HG02938 (cell line): ENCODE data around the gene NRM.
"Not testable (repeated sequence)": the region's sequence is repeated elsewhere in the genome, so short reads cannot be mapped to it uniquely, and the experiment has no call there.

Experiments used
- ATAC-seq: cut with Tn5 transposase; IDR thresholded peaks from one replicate; pipeline ENCODE4 v1.9.1; 2021; ENCODE audit warnings: mild to moderate bottlenecking, moderate library complexity; ENCODE audit not compliant: unreplicated experiment

Gene NRM

DNA sequence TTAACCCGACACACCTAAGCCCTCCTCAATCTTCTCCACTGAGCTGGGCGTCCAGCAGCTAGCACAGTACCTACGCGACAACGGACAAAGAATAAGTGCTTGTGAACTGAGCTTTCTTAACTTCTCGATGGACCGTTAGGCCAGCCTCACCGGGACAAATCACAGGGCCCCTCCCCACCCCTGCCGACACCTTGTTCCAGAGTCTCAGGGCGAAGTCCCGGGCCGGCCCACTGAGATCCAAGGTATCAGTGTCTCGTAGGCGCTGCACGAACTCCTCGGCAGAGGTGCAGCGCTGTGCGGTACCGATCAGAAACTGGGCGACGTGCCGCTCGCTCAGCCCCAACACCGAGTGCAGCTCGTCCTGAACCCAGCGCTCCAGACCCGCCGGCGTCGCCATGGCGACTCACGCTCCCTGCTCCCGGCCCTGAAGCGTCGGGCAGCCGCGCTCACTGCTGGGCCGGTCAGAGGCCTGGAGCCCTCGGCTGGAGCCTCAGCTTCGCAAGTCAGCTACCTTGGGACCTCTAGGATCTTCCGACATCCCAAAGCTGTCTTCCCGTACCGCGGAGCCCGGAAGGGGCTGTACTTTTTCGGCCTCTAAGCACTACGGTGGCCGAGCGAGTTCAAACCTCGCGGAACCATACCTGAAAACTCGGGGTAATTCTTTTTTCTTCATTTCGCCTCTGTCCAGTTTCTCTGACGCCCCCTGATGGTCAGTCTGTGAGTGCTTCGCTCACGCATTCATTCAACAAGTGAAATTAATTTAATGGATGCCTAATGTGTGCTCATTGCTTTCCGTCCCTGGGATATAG is 18.1 kb downstream of the NRM start, which contains the start of gene DHX16:
DHX16 (minus strand) TSS at position 562 of the 809 bp plus-strand sequence; CDS start at position 397, 165 bp downstream.
- ATAC-seq: peak; percentile 69

GRCh38 chr6:30670760-30671527 is 19.8 kb downstream of the NRM start:
- ATAC-seq: no peak

DNA sequence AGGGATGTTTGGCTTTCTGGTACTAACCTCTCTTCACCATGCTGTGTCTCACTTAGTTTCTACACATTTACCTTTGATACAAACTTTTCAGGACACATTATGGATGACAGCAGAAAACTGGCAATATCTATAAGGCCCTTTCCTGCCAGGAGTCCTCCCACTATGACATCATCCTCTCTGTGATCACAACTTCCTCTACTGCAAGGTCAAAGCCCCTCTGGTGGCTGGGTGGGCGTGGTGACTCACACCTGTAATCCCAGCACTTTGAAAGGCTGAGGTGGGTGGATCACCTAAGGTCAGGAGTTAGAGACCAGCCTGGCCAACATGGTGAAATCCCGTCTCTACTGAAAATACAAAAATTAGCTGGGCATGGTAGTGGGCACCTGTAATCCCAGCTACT is 24.5 kb downstream of the NRM start:
- ATAC-seq: not testable (repeated sequence)

DNA sequence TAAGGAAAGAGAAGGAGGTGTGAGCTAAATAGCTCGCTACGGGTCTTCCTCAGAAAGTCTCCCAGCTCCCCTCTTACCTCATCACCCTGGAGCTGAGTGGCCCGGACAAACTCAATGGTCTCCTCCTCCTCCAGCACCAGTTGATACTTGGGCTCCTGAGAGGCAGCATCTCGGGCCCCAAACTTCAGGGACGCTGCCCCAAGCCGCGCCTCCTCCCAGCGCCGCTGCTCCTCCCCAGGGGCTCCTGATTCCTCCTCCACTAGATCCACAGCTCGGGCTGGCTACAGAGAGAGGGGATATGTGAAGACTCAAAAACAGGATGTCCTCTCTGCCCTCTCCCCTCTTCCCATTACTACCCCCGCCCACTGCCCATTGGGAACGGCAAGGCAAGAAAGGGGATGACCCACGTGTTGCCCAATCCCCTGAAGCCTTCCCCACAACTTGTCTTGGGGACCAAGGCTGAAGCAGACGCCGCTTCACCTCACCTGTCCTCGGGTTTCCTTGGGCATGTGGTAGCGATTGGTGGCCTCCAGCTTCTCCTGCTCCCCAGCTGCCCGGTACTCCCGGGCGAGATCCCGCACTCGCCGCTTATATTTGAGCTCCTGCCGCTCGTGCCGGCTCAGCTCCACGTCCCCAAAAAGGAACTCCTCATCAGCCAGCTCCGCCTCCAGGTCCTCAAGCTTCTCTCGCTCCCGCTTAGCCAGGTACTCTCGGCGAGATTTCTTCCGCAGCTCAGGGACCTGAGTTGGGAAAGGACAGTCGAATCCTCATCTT is 25.6 kb downstream of the NRM start:
- no peak for ATAC-seq

DNA sequence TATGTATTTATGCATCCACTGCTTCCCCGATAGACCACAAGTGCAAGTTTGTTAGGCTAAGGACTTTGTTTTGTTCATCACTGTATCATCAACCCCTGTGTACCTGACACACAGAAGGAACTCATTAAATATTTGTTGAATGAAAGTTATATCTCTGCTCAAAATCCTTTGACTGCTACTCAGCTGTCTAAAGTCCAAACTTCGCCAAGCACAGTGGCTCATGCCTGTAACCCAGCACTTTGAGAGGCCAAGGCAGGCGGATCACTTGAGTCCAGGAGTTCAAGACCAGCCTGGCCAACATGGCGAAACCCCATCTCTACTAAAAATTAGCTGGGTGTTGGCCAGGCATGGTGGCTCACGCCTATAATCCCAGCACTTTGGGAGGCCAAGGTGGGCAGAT is 32.9 kb downstream of the NRM start:
- not testable (repeated sequence) for ATAC-seq

- no peak for ATAC-seq
Measured at GRCh38 chr6:30657454-30657853, 33.3 kb downstream of the NRM start.

GRCh38 chr6:30656513-30656912 is 34.3 kb downstream of the NRM start:
- ATAC-seq: no peak

DNA sequence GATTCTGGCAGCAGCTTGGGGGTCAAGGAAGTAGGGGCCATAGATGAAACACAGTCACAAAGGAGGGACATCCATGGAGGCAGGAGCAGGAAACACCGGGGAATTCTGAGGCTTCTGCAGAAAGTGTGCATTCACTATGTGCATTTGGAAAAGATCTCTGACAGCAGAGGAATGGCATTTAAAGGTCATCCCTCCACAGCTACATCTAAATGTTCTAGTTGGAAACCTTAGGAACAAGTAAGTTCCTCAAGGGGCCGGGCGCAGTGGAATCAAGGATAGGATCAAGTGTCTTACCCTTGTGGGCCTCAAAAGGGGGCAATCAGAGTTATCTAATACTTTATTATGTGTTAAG is 35.1 kb downstream of the NRM start:
- no peak for ATAC-seq

GRCh38 chr6:30654798-30655742 is 35.7 kb downstream of the NRM start:
- ATAC-seq: no peak

GRCh38 chr6:30651143-30651542 is 39.6 kb downstream of the NRM start:
- no peak for ATAC-seq

- ATAC-seq: peak; percentile 46
Measured at GRCh38 chr6:30647242-30648116, 43.3 kb downstream of the NRM start.

GRCh38 chr6:30646450-30647241 is 44.1 kb downstream of the NRM start, which contains the start of gene C6orf136:
Gene C6orf136 (plus strand): TSS chr6:30647133. CDS start chr6:30647232, 99 bp downstream.
- ATAC-seq: peak; percentile 49

GRCh38 chr6:30645989-30646388 is 44.8 kb downstream of the NRM start:
- ATAC-seq: no peak

DNA sequence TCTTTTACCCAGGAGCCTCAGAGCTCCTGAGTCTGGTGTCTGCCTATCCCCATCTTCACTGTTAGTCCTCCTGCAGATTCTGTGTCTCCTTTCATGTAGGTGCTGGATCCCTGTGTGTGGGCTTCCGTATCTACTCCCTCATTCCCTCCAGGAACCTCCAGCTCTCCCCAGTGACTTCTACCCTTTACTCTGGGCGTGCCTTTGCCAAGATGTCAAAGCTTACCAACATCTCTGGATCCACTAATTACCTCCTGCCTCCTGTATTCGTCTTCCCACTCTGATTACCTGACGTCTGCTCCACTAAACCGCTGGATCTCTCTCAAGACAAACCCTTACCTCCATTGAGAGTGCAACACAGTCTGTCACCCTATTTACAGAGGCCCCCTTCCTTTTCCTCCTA is 46.0 kb downstream of the NRM start:
- ATAC-seq: no peak

- ATAC-seq: no peak
Measured at GRCh38 chr6:30643656-30644055, 47.1 kb downstream of the NRM start.

DNA sequence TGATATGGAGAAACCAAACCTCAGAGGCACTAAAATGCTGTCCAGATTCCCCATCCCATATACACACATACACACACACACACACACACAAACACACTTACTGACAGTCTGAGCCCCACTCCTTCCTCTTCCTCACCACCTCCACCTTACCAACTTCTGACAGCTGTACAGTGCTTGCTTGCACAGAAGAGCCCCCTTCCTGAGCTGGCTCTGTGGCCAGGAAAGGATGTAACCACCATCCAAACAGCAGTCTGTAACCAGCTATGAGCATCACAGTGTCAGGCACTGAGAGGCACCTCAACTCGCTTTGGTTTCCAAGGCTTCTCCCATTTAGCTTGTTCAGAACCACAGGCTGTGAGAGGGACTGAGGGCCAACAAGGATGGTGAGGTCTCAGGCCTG is 49.7 kb downstream of the NRM start:
- no peak for ATAC-seq

- ATAC-seq: no peak
Measured at GRCh38 chr6:30640481-30640880, 50.3 kb downstream of the NRM start.
